ENCODE data around the gene KIF23. TPM values are rescaled to one million over a fixed set of nuclear protein-coding genes. Genes with fewer than 3 reads are reported as not detected.

Gene KIF23
- total and polyA plus RNA-seq, 2 experiments from 2014 or later, result 52.9 to 103 TPM

GRCh38 chr15:69443032-69443611 is 29.0 kb downstream of the KIF23 start (continued):
- TF ChIP-seq ZNF462 (CRISPR knock-in tag; IDR thresholded peaks at IDR 0.05) (no peak), ZNF331 (CRISPR knock-in tag; IDR thresholded peaks at IDR 0.05; ENCODE audit: low read depth) (no peak), ETS1 (IDR thresholded peaks at IDR 0.05) (no peak), JUNB (IDR thresholded peaks at IDR 0.05; ENCODE audit: unreplicated experiment) (no peak), POLR2AphosphoS5 (IDR thresholded peaks at IDR 0.05; ENCODE audit: low read depth) (no peak)

GRCh38 chr15:69444686-69445085 is 30.5 kb downstream of the KIF23 start:
- Histone ChIP-seq H3K4me1 (ENCODE audit: insufficient read depth) (no peaks in the 10 kb centered on the region), H2AFZ (no peak overlapping the region), H3K4me3 (no peak overlapping the region), H3K4me2 (no peak overlapping the region), H3K79me2 (replicated peaks; ENCODE audit: insufficient read depth) (0 out of 2 replicates have a peak, but pooled peaks cover 4% of the 10 kb centered on the region), H4K20me1 (replicated peaks; ENCODE audit: insufficient read depth) (peaks cover 2% of the 10 kb centered on the region), H3K27ac (ENCODE audit: low read depth) (no peak overlapping the region), H3K27me3 (ENCODE audit: insufficient read depth) (no peaks in the 10 kb centered on the region), H3K9me2 (ENCODE audit: insufficient read depth) (no peaks in the 10 kb centered on the region), H3K36me3 (ENCODE audit: insufficient read depth) (peaks cover 82% of the 10 kb centered on the region), H3F3A (replicated peaks; ENCODE audit: low read depth) (peaks cover 3% of the 10 kb centered on the region; the same call in 1 of the 2 replicates)
- Mint-ChIP-seq H3K27me3 (ENCODE audit: insufficient read depth, low read depth, poor library complexity) (no peaks in the 10 kb centered on the region), H3K9me3 (no peaks in the 10 kb centered on the region), H3K36me3 (ENCODE audit: low read depth) (peaks cover 87% of the 10 kb centered on the region), H3K27ac (no peak overlapping the region), H3K4me3 (no peak overlapping the region), H3K4me1 (no peaks in the 10 kb centered on the region)
- DNase-seq (ENCODE audit: low spot score) (no peak), ATAC-seq (no peak)
- TF ChIP-seq CTCF (conservative IDR thresholded peaks at IDR 0.05; ENCODE audit: low read depth in 2 of 2) (no peak), JUNB (IDR thresholded peaks at IDR 0.05; ENCODE audit: unreplicated experiment) (no peak), STAT1 (IDR thresholded peaks at IDR 0.05; ENCODE audit: unreplicated experiment) (no peak), NANOG (IDR thresholded peaks at IDR 0.05; ENCODE audit: borderline replicate concordance) (no peak), EZH2 (IDR thresholded peaks at IDR 0.05; ENCODE audit: low read depth, unreplicated experiment) (no peak), REST (IDR thresholded peaks at IDR 0.05; ENCODE audit: unreplicated experiment) (no peak)

Measured in GM23338 (cell line).